DMS114 treated with DMSO at 0.1 percent for 48 hours (cell line): ENCODE data around the gene TTC12.
"Not testable (repeated sequence)": the region's sequence is repeated elsewhere in the genome, so short reads cannot be mapped to it uniquely, and the experiment has no call there.

Experiments used
- DNase-seq: peaks from one replicate; lab custom pipeline; 2025; ENCODE audit not compliant: unreplicated experiment; lab: John Stamatoyannopoulos, UW

The TTC12 gene

DNA sequence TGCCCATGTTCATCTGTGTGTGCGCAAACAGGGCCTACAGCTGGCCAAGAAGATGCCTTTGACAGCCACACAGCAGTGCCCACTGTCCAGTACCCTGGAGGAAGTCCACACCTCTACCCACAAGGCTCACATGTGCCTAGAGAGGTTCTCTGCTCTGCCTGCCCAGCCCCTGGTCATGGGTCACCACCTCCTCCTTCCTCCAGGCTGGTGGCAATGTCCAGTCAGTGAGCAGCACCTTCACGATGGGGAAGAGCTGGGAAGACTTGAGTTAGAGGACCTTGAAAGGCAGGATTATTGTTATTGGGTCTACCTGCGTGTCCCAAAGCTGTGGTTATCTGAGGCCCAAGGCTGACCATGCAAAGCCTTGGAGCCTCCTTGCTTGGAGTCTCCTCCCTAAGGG lies 28.4 kb upstream of the TTC12 start:
- DNase-seq = no peak

- DNase-seq = no peak
These were observed 27.6 kb upstream of the TTC12 start for GRCh38 chr11:113286509-113287497.

- no peak for DNase-seq
These were observed 26.6 kb upstream of the TTC12 start for GRCh38 chr11:113287801-113288200.

DNA sequence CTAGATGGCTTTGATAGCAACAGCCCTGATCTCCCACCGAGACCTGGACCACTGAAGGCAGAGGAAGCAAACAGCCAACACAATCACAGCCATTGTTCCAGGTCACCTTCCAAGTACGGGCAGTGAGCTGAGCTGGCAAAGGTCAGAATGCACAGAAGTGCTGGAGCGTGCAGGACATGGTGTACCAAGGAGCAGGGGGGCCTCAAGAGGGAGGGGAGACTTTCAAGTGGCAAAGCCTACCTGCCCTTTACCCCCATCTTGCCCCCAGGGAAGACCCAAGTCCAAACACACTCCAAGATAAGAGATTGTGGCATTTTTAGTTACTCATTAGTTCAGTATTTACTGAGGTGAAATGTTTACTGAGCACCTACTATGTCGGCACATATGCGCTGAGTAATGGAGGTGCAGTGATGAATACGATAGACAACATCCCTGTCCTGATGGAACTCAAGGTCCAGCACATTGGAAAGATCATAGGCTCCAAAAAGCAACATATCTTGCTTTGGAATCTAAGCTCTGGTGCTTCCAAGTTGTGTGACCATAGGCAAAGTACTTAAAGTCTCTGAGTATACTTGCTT lies 26.0 kb upstream of the TTC12 start:
- DNase-seq = no peak

DNA sequence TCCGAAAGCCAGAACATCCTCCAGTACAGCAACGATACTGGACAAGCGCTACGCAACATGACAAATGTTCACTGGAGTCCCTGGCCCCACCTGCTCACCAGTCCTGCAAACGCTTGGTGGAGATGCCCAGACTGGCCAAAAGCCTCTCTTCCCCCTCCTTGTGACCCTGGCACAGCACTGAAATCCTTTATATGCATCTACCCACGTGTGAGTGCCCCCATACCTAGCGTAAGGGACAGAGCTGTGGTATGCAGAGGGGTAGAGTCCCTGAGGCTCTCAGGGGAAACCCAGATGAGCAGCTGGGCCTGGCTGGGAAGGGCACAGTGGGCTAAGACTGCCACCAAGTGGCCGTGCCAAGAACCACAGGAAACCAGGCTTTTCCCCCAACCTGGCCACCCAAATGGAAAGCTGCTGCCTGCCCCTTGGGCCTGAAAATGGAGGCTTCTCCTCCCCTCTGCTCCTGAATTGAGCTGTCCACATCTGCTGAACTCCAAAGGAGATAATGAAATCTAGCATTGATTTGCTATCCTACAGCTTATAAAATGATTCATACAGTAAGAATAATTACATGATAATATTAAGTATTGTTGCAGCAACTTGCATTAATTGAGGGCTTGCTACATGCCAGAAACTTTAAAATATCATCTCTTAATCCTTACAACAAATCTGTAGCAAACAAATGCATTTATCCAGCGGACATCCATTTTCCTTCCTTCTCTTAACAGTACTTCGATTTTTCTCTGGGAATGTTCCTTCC lies 24.8 kb upstream of the TTC12 start:
- DNase-seq = no peak

- no peak for DNase-seq
These were observed 20.4 kb upstream of the TTC12 start for GRCh38 chr11:113293936-113294335.

DNA sequence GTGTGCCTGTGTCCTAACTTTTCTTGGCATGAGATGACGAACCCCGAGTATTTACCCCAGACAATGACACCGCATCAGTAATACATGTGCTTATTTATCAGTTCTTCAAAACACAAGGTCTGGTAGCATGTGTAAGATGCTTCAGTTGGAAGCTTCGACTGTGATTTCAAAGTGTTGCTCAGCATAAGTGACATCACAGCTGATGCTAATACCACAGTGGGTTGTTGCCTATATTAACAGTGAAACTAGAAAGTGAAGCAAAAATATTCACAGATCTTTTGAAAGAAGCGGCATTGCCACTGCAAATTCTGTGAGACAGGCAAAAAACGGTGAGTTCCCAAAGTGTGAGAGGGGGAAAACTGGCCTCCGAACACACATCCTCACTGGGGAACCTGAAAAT lies 18.4 kb upstream of the TTC12 start:
- DNase-seq = no peak

DNA sequence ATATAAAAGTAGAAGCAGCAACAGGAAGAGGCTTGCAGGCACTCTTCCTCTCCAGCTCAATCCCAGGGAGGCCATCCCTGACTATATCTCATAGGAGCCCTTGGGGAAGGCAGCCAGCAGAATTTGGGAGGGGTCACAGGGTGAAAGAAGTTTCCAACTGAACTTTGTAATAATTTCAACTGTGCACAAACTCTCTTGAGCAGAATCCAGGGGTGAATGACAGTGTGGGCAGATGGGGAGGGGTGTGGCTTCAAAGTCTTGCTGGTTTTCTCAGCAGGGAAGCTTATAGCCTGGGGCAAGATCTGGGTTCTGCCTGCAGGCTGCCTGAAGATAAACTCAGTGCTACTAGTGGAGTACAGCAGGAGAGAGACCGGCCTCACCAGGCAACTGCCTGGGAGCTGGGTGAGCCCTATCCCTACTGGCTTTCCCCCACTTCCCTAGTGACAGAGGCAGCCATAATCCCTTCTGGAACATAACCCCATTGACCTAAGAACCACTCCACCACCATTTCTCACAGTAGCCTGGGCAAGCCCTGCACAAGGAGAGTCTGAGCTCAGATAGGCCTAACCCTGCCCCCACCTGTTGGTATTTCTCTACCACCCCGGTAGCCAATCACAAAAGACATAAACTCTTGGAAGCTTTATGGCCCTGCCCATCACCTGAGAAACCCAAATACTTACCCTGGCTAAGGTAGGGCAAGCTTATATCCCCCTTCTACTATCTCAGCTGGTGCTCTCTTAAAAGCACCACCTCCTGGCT lies 17.8 kb upstream of the TTC12 start:
- no peak for DNase-seq

DNA sequence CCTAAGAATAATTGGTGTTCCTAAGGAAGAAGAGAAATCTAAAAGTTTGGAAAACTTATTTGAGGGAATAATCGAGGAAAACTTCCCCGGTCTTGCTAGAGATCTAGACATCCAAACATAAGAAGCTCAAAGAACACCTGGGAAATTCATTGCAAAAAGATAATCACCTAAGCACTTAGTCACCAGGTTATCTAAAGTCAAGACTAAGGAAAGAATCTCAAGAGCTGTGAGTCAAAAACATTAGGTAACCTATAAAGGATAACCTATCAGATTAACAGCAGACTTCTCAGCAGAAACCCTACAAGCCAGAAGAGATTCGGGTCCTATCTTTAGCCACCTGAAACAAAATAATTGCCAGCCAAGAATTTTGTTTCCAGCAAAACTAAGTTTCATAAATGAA lies 15.9 kb upstream of the TTC12 start:
- DNase-seq = not testable (repeated sequence)

- DNase-seq = no peak
These were observed 9.5 kb upstream of the TTC12 start for GRCh38 chr11:113304916-113305315.

DNA sequence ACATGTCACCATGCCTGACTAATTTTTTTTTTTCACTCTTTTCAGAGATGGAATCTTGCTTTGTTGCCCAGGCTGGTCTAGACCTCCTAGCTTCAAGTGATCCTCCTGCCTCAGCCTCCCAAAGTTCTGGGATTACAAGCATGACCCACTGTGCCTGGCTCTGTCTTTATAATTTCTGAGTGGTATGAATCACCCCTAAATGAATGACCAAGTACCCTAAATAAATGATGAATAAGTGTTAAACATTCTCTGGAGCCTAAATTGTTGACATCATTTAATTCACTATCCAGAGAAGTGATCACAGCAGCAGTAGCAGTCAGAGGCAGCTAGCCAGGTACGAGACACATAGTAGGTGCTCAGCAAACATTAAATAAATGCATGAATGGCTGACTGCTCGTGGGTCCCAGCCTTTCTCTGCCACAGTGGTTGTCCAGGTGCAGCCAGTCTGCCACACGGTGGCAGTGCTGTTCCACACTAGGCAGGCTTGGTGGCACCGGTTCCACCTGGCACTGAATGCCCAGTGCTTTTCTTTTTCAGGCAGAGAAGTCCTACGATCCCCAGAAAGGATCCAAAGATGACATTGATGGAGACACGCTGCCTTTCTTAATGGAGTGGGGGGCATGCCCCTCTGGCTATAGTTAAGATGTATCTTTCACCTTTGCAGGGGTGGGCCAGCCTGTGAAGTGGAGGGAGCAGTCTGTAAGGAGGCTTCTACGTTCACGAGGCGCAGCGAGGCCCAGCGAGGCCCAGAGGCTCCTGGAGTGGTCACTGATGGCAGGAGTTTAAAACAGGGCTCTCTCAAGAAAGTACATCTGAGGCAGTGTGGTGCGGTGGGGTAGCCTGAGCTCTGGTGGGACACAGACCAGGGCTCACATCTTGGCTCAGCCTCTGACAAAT lies 8.7 kb upstream of the TTC12 start:
- peak; percentile 5 for DNase-seq

- DNase-seq = no peak
These were observed 5.8 kb upstream of the TTC12 start for GRCh38 chr11:113308601-113309000.

DNA sequence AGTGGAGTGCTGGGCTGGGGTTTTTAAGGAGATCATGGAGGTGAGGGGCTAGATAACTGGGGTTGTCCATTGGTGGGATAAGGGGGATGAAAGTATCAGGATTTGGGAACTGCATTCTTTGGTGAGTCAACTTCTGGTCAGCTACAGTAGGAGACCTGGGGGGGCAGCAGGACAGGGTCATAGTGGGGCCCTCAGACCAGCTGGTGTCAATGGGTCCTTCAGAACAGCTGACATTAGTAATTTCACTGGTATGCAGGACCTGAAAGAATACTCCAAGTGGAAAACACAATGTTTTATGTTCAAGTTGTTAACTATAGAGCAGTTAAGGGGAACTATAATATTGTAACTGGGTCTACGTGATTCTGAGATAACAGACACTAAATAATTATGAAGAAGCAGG lies 2.8 kb upstream of the TTC12 start:
- no peak for DNase-seq

- no peak for DNase-seq
These were observed 782 bp upstream of the TTC12 start for GRCh38 chr11:113313601-113314000.

GRCh38 chr11:113314065-113314388 lies 356 bp upstream of the TTC12 start:
- no peak for DNase-seq

DNA sequence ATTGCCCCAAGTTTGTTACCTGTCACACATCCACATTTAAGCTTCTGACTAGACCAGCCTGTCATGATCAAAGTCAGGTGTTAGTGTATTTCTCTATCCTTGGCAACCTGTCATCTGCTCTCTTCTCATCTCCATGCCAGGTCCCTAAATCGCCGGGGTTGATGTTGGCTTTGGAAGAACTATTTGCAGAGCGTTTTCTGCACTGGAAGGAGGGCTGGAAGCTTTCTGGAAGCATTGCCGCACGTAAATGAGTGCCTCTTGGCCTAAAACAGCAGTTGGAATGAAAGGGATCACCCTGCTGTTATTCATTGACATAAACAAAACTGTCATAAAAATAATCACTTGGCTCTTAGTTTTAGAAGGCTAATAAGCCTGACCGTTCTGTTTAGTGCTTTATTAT lies 1.4 kb downstream of the TTC12 start:
- DNase-seq = no peak

DNA sequence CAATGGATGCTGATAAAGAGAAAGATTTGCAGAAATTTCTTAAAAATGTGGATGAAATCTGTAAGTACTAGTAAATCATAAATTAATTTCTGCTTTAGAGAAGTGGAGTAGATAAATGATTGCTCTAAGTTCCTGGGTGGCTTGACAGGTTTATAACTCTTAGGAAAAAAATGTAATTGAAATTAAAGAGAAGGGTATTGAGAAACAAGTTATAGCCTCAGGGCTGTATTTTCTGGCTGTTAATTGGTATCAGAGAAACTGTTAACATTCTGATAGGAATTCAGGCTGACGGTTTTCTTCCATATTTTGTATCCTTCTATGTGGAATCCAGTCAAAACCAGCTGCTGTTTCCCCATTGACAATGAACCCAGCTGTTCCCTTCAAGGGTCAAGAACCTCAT lies 1.9 kb downstream of the TTC12 start:
- no peak for DNase-seq

DNA sequence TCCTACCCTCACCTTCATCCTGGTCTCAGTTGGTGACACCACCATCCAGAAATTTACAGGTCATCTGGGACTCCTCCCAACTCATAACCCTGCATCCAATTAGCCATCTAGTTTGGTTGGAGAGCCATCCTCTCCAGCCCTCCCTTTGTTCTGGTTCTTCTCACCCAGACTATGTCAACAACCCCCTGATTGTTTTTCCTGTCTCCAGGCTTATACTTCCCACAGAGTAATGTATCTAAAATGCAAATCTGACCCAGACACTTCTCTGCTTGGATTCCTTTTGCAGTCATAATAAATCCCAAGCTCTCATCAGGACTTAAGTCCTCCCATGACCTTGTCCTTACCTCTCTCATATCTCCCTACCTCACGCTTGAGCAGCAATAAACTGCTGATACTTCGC lies 3.0 kb downstream of the TTC12 start:
- no peak for DNase-seq

DNA sequence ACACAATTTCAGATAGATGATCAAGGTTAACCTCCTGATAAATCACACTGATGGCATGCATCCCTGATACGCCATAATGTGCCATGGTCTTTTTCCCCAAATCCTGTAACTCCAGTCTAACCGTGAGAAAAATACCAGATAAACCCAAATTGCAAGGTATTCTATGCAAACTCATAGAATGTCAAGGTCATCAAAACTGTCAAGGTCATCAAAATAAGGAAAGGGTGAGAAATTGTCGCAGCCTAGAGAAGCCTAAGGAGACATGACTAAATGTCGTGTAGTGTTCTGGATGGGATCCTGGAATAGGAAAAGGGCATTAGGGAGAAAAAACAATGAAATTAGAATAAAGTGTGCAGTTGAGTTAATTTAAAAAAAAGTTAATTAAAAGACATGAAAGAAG lies 4.7 kb downstream of the TTC12 start:
- no peak for DNase-seq

- no peak for DNase-seq
These were observed 7.8 kb downstream of the TTC12 start for GRCh38 chr11:113322158-113322557.
